ENCODE data around the gene THRB.

DNA sequence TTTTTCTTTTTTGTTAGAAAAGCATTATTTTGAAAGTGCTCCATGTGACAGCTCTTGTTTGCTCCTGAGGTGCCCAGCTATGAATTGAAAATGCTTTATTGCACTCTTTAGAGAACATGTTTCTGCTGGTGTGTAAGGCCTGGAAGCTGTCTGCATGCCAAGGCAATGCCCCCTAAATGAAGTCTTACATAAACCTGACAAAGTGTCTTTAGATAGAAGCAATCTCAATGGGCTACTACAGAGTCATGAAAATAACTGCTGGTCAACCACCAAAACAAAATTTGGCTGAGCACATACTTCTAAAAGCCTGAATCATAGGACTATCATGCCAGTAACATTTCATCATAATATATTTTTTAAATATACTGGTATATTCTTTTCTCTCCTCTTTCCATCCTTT is 178.7 kb downstream of the THRB start:
- TF ChIP-seq CTCF (IDR thresholded peaks at IDR 0.05) (no peak), POLR2A (IDR thresholded peaks at IDR 0.05) (no peak)
